ENCODE results near the gene ART4.

The ART4 gene

DNA sequence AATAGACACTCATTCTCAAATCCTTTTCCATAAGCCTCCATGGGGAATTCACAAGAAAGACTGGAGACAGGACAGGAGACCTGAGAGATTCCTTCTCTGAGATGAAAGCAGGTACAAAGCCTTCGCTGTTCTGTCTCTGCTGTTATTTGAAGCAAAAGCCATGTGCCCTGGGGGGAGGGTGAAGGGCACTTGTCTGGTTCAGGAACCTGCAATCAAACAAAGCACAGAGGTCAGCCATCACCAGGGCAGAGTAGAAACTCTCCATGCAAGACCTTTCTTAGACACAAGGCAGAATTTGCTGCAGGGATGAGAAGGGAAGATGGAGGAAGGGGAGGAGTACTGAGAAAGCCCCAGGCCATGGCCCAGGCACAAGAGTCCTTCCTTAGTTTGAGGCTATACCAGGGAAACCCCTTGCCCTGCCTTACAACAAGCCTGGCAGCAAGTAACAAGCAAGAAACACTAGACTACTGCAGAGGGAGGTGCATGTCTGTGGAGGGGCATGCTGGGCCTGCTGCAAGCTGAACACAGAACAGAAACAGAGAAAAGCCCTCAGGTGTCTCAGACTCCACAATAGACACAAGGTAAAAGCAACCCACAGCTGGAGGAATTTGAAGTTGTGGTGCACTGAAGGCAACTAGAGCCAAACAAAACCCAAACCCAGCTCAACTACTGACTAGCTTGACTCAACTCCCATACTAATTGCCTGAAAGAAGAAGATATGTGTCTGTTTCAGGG, 7.8 kb upstream of the ART4 start:
- peak; percentile 54 for DNase-seq (ENCODE audit: low spot score)

DNA sequence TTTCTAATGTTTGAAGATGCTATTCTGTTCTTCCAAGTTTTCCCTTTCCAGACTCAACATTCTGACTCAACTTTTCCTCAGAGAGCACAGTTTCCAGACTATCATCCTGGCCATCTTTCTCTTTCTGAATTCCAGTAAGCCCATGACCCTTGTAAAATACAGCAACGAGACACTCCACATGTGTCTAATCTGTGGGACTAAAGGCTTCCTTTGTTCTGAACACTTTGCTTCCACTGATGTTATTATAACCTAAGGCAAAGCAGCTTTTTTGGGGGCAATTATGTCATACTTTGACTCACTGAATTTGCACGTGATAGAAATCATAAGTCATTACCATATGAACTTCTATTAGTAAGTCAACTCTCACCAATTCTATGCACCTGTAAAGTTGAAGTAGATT, 6.3 kb upstream of the ART4 start:
- no peak for DNase-seq (ENCODE audit: low spot score)

DNA sequence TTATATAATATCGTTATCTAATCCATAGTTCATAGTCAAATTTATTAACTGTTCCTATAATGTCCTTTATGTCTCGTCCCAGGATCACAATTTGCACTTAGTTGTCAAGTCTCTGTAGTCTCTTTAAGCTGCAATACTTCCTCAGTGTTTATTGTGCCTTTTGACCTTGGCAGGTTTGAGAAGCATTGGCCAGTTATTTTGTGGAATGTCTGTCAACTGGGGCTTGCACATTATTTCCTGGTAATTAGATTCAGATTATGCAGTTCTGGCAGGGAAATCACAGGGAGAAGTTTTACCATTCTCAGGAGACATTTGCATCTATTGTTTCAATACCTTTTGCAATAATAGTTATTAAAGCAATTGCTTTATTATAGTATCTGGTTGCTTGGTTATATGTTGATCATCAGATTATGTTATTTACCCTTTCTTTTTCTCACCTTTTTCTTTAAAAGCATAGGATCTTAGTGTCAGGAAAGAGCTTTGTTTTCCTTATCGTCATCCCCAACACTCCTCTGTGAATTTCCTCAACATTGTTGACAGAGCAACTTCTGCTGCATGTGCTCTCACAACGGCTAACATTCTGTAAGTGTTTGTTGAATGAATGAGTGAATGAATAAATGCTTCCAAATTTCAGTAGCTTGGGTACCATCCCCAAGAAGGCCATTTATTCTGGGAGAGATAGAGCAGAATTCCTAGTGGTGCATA, 3.7 kb upstream of the ART4 start:
- DNase-seq (ENCODE audit: low spot score) = no peak

DNA sequence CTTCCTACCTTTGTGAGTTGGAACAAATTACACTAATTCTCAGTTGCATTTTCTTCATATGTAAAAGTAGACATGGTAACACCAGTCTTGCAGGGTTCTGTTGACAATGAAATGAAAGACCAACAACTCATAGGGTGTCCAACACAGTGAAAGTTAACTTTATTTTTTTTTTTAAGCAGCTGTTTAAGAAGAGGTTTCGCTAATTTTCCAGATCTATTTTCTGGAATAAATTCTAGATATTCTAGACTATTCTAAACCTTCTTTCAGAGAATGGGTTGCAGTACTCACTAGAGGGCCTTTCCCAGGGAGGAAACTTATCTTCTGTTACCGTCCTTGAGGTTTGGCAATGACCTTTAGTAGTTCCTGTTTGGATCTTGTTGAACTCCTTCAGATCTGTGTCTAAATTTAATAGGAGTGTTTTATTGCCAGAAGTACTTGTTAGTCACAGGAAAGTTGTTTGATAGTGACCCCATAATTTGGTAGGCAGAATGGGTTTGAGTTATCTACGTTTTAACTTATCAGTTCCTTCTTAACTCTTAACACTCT, 2.8 kb upstream of the ART4 start:
- no peak for DNase-seq (ENCODE audit: low spot score)

DNA sequence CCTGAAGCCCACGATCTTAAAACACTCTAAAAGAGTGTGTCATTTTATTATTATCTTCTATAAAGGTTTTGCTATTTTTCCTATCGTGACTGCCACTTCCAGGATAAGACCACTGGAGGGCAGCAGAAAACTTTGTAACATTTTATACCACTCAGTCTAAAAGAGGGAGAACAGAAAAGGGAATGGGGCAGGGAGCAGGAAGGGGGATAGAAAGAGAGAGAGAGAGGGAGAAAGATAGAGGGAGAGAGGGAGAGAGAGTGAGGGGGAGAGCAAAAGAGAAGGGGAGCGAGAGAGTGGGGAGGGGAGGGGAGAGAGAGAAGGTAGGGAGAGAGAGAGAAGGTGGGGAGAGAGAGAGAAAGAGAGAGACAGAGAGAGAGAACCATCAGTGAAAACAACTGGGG, 2.0 kb upstream of the ART4 start:
- DNase-seq (ENCODE audit: low spot score) = no peak

DNA sequence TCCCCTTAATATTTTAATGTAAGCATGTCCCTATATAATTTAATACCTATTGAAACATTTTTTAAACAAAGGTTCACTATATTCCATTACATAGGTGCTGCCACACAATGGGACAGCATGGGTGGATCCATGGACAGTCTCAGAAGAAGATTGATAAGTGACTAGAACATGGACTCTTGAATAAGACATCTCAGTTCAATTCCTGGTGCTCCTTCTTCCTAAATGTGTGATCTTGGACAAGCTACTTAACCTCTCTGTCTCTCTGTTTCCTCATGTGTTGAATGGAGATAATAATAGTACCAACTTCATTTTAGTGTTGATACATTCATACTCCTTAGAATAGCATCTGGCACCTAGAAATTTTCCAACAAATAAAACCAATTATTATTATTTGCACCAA, 1.1 kb upstream of the ART4 start:
- DNase-seq (ENCODE audit: low spot score) = no peak

DNA sequence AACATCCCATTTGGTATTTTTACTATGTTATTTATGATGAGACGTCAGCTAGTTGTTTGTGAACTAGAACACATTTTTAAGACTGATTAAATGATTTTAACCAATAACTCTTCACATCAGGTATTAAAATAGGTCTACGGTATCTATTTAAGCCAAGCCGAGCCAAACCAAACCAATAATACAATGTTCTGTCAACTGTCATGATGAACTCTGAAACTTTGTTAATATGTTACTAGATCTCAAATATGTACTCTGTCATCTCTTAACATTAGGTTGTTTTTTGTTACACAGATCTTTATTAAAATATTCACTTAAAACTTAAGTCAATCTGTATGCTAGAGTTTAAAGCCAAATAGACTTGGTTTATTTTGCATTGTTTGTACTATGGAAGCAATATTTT, 1.0 kb downstream of the ART4 start:
- DNase-seq (ENCODE audit: low spot score) = no peak

GRCh38 chr12:14841761-14842160, 1.6 kb downstream of the ART4 start:
- DNase-seq (ENCODE audit: low spot score) = no peak

DNA sequence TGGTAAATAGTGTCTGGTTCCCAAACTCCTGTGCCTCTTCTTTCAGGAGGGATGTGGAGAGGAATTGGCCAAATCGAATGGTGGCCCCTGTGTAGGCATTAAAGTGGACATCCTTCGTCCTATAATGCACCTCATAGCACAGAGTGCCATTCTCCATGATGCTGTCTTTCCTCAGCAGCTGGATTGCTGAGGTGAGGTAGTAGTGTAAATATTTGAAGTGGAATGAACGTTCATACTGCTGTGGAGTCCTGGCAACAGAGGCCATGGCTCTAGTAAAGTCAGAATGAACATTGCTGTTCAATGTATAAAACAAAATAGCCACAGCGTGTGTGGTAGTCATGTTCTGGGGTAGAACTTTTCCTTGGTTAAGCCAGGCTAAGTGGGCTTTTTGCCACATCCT, 2.7 kb downstream of the ART4 start:
- no peak for DNase-seq (ENCODE audit: low spot score)

DNA sequence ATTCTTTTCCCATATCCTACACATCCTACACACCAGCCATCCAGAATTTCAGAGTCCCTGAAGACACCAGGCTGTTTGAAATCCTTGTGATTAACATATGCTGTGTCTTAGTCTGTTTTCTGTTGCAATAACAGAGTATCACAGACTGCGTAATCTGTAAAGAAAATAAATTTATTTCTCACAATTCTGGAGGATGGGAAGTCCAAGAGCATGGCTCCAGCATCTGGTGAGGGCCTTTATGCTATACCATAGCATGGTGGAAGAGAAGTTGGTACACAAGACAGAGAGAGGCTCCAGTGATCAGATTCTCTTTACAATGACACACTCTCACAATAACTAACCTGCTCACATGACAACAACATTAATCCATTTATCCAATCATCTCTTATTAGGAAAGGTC, 4.1 kb downstream of the ART4 start:
- no peak for DNase-seq (ENCODE audit: low spot score)

DNA sequence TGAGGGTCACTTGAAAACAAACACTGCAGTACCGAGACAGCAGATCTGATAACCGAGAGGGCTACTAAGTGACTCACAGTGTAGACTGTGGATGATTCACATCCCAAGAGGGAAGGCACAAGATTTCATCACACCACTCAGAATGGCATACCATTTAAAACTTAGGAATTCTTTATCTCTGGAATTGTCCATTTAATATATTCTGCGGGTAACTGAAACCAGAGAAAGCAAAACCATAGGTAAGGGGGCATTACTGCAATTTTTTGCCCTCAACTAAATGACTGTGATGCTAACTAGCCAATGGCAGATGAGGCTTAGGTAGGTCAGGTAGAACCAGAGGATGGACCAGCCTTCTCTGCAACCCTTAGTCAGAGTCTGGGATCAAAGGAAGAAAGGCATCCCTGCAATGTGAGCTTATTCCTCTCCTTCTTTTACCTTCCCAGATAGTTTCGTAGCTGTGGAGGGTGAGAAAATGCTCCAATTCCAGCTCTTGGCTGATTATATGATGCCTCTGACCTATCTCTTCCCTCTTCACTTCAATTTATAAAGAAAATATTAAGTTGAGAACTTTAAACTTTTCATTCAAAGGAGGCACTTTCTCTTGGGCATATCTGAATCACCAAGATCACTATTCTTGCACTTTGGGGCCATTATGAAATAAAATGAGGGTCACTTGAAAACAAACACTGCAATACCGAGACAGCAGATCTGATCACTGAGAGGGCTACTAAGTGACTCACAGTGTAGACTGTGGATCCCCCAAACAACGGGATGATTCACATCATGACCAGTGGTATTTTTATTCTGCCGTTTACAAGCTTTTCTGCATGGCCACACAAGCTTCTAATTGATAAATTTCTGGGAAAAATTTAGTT, 6.8 kb downstream of the ART4 start:
- DNase-seq (ENCODE audit: low spot score) = no peak

GRCh38 chr12:14834509-14834908, 8.8 kb downstream of the ART4 start:
- DNase-seq (ENCODE audit: low spot score) = no peak

- DNase-seq (ENCODE audit: low spot score) = no peak
Measured at GRCh38 chr12:14833952-14834351, 9.4 kb downstream of the ART4 start.

DNA sequence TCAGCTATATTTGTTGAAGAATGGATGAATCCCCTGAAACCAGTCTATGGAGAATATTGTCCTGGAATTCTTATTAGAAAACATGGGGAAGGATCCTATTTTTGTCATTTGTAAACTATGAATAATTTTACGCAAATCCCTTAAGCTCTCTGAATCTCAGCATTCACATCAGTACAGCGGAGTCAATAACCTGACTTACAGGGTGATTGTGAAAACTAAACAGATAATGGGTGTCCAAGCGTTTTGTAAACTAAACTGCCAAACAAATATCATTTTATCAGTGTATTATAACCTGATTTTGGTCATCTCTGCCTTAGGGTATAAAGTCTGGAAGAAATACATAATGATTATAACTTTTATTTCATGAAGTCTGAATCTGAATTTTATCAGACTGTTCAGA, 10.0 kb downstream of the ART4 start:
- DNase-seq (ENCODE audit: low spot score) = no peak

- DNase-seq (ENCODE audit: low spot score) = no peak
Measured at GRCh38 chr12:14828892-14829291, 14.4 kb downstream of the ART4 start.

- DNase-seq (ENCODE audit: low spot score) = no peak
Measured at GRCh38 chr12:14827043-14827442, 16.3 kb downstream of the ART4 start.

DNA sequence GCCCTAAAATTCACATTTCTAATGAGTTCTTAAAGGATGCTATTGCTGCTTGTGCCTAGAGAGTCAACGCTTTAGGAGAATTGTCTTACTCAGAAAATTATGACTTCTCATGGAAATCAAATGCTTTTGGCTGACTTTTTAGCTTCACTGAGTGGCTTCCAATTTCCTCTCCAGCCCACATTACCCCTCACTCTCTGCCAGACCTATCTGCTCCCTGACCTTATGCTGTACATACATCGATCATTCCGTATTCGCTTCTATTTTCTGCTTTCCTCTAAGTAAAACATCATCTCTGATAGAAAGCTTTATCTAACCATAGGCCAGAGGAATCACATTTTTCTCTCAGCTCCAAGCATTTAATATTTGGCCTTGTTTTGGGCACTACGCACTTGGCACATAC, 16.8 kb downstream of the ART4 start:
- no peak for DNase-seq (ENCODE audit: low spot score)

- DNase-seq (ENCODE audit: low spot score) = no peak
Measured at GRCh38 chr12:14825256-14825655, 18.1 kb downstream of the ART4 start.

- DNase-seq (ENCODE audit: low spot score) = no peak
Measured at GRCh38 chr12:14824012-14824634, 19.2 kb downstream of the ART4 start.

- no peak for DNase-seq (ENCODE audit: low spot score)
Measured at GRCh38 chr12:14814014-14814413, 29.3 kb downstream of the ART4 start, which contains the start of gene SMCO3. SMCO3 (minus strand) TSS chr12:14814182; CDS start chr12:14806680, 7,502 bp downstream.

DNA sequence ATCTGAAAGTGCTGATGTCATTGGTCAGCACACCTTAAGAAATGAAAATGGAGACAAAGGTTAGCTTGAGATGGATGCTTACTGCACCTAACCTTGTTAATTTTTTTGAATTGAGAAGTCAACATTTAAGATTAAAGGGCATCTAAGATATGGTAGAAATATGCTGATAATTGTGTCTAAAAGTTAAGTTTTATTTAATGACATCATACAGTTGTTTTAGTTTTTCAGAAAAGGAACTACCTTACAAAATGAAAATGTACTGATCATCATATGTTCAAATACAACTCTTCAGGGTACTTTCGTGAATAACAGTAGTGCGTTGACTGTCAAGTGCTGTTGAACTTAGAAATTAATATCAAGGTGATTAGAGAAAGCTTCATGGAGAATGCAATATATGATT, 31.8 kb downstream of the ART4 start:
- DNase-seq (ENCODE audit: low spot score) = no peak

GRCh38 chr12:14810953-14811483, 32.3 kb downstream of the ART4 start:
- no peak for DNase-seq (ENCODE audit: low spot score)
